COLO668 (cell line): Measurements from ENCODE around the gene TMEM131.

Experiments used
- DNase-seq: peaks from one replicate; lab custom pipeline; 2025; ENCODE audit not compliant: unreplicated experiment; lab: John Stamatoyannopoulos, UW

Gene TMEM131

GRCh38 chr2:97992836-97993825 lies 2.6 kb downstream of the TMEM131 start:
- DNase-seq = no peak

- no peak for DNase-seq
These were observed 4.5 kb downstream of the TMEM131 start for GRCh38 chr2:97991081-97991856.

GRCh38 chr2:97988722-97989121 lies 7.0 kb downstream of the TMEM131 start:
- DNase-seq = no peak

- no peak for DNase-seq
These were observed 9.8 kb downstream of the TMEM131 start for GRCh38 chr2:97985998-97986397.

- no peak for DNase-seq
These were observed 12.1 kb downstream of the TMEM131 start for GRCh38 chr2:97983698-97984097.

GRCh38 chr2:97983134-97983533 lies 12.6 kb downstream of the TMEM131 start:
- DNase-seq = no peak

- no peak for DNase-seq
These were observed 13.1 kb downstream of the TMEM131 start for GRCh38 chr2:97982621-97983020.

GRCh38 chr2:97981961-97982360 lies 13.8 kb downstream of the TMEM131 start:
- DNase-seq = no peak

GRCh38 chr2:97979904-97980303 lies 15.8 kb downstream of the TMEM131 start:
- DNase-seq = no peak

GRCh38 chr2:97974471-97974870 lies 21.3 kb downstream of the TMEM131 start:
- no peak for DNase-seq

GRCh38 chr2:97970293-97971060 lies 25.3 kb downstream of the TMEM131 start:
- no peak for DNase-seq

GRCh38 chr2:97969081-97970067 lies 26.4 kb downstream of the TMEM131 start:
- DNase-seq = no peak

- no peak for DNase-seq
These were observed 27.7 kb downstream of the TMEM131 start for GRCh38 chr2:97967931-97968627.

GRCh38 chr2:97967216-97967592 lies 28.5 kb downstream of the TMEM131 start:
- no peak for DNase-seq

- DNase-seq = no peak
These were observed 29.1 kb downstream of the TMEM131 start for GRCh38 chr2:97966545-97967215.

GRCh38 chr2:97965116-97965515 lies 30.6 kb downstream of the TMEM131 start:
- no peak for DNase-seq

GRCh38 chr2:97963880-97964279 lies 31.9 kb downstream of the TMEM131 start:
- no peak for DNase-seq

- DNase-seq = no peak
These were observed 32.7 kb downstream of the TMEM131 start for GRCh38 chr2:97963079-97963406.

GRCh38 chr2:97961534-97961933 lies 34.2 kb downstream of the TMEM131 start:
- no peak for DNase-seq
